Kasumi-1 (cell line): ENCODE data around the gene KCNRG.
"Not testable (repeated sequence)": the region's sequence is repeated elsewhere in the genome, so short reads cannot be mapped to it uniquely, and the experiment has no call there.

Experiments used
- DNase-seq, 2 experiments: peaks; one replicate each; lab custom pipeline; 2025; lab: John Stamatoyannopoulos, UW

Gene KCNRG

DNA sequence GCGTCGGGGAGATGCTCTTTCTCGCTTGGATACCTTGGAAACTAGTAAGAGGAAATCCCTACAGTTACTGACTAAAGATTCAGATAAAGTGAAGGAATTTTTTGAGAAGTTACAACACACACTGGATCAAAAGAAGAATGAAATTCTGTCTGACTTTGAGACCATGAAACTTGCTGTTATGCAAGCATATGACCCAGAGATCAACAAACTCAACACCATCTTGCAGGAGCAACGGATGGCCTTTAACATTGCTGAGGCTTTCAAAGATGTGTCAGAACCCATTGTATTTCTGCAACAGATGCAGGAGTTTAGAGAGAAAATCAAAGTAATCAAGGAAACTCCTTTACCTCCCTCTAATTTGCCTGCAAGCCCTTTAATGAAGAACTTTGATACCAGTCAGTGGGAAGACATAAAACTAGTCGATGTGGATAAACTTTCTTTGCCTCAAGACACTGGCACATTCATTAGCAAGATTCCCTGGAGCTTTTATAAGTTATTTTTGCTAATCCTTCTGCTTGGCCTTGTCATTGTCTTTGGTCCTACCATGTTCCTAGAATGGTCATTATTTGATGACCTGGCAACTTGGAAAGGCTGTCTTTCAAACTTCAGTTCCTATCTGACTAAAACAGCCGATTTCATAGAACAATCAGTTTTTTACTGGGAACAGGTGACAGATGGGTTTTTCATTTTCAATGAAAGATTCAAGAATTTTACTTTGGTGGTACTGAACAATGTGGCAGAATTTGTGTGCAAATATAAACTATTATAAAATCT, 2.7 kb upstream of the KCNRG start:
- DNase-seq: no peak

GRCh38 chr13:50014386-50014785, 858 bp upstream of the KCNRG start:
- DNase-seq: no peak

DNA sequence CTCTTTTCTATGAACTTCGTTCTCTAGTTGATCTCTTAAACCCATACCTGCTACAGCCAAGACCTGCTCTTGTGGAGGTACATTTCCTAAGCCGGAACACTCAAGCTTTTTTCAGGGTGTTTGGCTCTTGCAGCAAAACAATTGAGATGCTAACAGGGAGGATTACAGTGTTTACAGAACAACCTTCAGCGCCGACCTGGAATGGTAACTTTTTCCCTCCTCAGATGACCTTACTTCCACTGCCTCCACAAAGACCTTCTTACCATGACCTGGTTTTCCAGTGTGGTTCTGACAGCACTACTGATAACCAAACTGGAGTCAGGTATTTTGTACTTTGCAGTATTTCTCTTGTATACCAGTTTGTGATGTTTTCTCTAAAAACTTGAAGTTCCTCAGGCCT, 506 bp downstream of the KCNRG start:
- DNase-seq: no peak

- no peak for DNase-seq
Observed at GRCh38 chr13:50016444-50016843, 1.2 kb downstream of the KCNRG start.

- peak in 1 of 2 experiments; percentile 34 for DNase-seq
Observed at GRCh38 chr13:50017819-50018218, 2.6 kb downstream of the KCNRG start.

- no peak for DNase-seq
Observed at GRCh38 chr13:50025436-50025835, 10.2 kb downstream of the KCNRG start.

DNA sequence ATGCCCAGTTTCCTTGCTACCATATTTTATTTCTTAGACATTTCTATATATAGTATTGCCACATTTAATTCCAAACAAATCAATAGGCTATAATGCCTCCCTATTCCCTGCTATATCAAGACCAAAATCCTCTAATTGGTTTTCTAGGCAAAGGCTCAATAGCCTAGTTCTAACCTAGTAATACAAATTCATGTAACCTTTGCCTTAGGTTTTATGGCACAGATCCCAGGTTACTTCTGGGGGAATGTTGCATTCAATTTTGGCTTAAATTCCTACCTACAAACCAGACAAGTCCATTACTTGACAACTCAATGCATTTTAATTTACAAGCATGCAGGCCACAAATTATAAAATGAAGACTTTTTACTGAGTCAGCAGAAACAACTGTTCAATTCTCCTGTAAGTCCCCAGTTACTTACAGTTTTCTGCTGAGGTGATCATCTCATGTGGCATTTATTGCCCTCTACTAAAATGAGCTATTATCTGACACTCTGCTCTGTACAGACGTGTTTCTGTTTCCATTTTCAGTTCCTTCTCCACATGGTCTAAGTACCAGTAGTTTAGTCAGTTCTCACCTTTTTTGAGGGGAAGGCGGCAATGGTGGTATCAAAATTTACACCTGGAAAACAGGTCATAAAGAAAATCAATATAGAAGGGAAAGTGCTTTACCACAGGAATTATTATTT, 11.7 kb downstream of the KCNRG start:
- DNase-seq: no peak

DNA sequence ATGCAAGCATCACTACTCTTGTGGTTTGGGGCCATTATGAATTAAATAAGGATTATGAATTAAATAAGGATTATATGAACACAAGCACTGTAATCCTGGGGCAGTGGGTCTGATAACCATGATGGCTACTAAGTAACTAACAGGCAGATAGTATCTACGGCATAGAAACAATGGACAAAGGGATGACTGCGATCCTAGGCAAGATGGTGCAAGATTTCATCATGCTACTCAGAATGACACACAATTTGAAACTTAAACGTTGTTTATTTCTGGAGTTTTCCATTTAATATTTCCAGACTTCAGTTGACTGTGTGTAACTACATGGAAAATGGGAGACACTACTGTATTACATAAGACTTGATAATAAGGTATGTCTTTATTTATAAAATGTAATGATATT, 15.1 kb downstream of the KCNRG start:
- no peak for DNase-seq

DNA sequence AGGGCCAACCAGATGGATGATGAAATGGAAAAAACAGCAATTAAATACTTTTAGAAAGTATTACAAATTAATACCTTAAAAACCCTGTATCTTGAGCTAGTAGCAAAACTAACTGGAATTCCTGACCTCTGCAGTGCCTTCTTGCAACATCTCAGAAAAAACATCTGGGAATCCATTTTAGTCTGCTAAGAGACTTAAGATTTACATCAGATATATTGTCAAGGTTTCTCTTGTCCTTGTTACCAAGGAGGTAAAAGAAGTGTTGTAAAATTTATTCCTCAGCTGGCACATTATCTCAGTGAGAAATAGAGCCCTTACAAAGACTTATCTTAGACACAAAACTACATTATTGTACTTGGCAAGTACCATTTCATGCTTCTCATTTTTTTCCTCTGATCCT, 18.5 kb downstream of the KCNRG start:
- no peak for DNase-seq

DNA sequence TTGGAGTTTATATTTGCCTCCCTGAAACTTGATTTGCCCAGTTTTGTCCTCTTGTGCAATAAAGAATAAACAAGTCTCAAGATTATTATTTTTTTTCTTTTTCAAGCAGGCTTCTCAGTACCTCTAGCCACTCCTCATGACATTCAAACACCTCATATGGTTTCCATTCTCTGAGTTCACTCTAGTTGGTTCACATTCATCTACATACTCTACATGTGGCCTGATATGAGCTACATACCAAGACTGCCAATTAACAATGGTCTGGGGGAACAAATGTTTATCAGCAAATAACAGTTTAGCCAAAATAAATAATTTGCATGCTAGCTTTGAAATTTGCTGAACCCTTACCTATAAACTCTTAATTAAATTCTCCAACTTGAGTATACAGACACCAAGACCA, 22.5 kb downstream of the KCNRG start:
- no peak for DNase-seq

DNA sequence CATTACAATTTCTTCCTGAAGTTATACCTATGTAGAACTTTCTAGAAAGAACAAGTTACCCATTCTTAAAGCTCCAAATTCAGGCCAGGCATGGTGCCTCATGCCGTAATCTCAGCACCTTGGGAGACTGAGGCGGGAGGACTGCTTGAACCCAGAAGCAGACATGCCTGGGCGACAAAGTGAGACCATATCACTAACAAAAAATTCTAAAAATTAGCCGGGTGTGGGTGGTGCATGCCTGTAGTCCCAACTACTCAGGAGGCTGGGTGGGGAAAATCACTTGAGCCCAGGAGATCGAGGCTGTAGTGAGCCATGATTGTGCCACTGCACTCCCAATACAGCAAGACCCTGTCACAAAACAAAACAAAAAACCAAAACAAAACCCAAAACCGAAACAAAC, 23.0 kb downstream of the KCNRG start:
- DNase-seq: no peak

GRCh38 chr13:50052478-50052877, 37.2 kb downstream of the KCNRG start:
- no peak for DNase-seq

DNA sequence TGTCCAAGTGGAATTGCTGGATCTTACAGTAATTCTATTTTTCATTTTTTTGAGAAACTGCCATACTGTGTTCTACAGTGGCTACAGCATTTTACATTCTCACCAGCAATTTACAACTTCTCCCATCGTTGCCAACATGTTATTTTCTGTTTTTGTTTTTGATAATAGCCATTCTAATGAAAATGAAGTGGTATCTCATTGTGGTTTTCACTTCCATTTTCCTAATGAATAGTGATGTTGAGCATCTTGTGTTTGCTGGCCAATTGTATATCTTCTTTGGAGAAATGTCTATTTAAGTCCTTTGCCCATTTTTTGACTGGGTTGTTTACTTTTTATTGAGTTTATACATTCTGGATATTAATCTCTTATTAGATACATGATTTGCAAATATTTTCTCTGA, 38.6 kb downstream of the KCNRG start:
- DNase-seq: no peak

DNA sequence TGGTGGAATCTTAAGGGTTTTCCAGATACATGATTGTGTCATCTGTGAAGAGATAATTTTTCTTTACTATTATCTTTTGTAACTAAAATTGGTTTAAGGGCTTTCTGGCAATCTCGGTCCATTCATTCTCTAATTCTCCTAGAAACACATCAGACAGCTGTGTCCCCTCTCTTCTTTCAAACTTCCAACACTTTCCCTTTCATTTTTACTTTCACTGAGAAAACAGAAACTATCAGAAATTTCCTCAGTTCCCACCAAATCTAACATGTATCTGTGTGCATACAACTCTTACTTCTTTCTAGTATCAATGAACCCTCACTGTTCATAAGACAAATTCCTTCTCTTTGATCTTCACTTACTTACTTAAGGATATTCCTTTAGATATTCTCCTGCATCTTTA, 40.2 kb downstream of the KCNRG start:
- DNase-seq: no peak

GRCh38 chr13:50060718-50061117, 45.5 kb downstream of the KCNRG start:
- DNase-seq: no peak

- DNase-seq: not testable (repeated sequence)
Observed at GRCh38 chr13:50062336-50062735, 47.1 kb downstream of the KCNRG start.

GRCh38 chr13:50065712-50066111, 50.5 kb downstream of the KCNRG start:
- DNase-seq: no peak

DNA sequence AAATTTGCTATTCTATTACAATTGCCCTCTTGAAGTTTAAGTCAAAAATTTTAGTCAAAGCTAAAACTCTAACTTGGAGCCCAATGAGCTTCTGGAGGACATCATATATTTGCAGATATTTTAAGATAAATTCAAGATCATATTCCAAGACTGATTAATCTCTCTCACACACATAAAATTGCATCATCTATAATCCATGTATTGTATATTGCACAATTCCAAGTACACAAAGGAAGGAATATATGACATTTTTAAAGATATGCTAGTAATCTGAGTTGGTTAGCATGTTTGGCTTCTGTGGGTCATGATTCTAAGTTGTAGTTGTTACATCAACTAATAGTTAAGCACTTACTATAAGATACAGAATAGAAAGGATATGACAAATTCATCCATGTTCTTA, 53.3 kb downstream of the KCNRG start:
- no peak for DNase-seq

GRCh38 chr13:50069261-50069660, 54.0 kb downstream of the KCNRG start:
- no peak for DNase-seq

GRCh38 chr13:50070186-50070585, 54.9 kb downstream of the KCNRG start:
- DNase-seq: no peak
